Transverse colon (tissue), 4 donors: ENCODE data around the gene RNF212. TPM values are rescaled to one million over a fixed set of nuclear protein-coding genes. Genes with fewer than 3 reads are reported as not detected.

Source experiments
- DNase-seq: peaks from one replicate; pipeline ENCODE4 v3.0.0-alpha.2; 2019
- H3K27ac ChIP-seq, 4 donors: fragments of 200-600 bp; sonication (generic); 2 replicates each; pipeline ENCODE4 v1.5.1; 2016 to 2018; ENCODE audit warnings: inconsistent platforms in 4 of 4
- H3K27me3 ChIP-seq: fragments of 200-600 bp; sonication (generic); 2 replicates; pipeline ENCODE4 v1.5.1; 2017; ENCODE audit warnings: inconsistent platforms
- H3K36me3 ChIP-seq, 4 donors: fragments of 200-600 bp; sonication (generic); 2 replicates each; pipeline ENCODE4 v1.5.1; 2017 to 2019; ENCODE audit warnings: inconsistent platforms in 4 of 4
- H3K4me1 ChIP-seq, 4 donors: fragments of 200-600 bp; sonication (generic); 2 replicates each; pipeline ENCODE4 v1.5.1; 2017 to 2020; ENCODE audit warnings: inconsistent platforms in 4 of 4
- H3K4me3 ChIP-seq, 4 donors: fragments of 200-600 bp; sonication (generic); 1 replicate in 1 of 4; 2 replicates in 3 of 4; pipeline versions ENCODE4 v1.5.1 to v1.6.1; 2017 to 2019; ENCODE audit warnings: inconsistent platforms in 4 of 4
- H3K9me3 ChIP-seq, 2 donors: fragments of 200-600 bp; sonication (generic); 2 replicates each; pipeline ENCODE4 v1.5.1; 2017 to 2019; ENCODE audit warnings: inconsistent platforms in 2 of 2
- EP300 ChIP-seq: sonication (generic); formaldehyde crosslinking; IDR thresholded peaks from one replicate; pipeline ENCODE4 v1.6.1; 2017; ENCODE audit warnings: antibody characterized with exemption, low read depth
- POLR2A ChIP-seq: fragments of 450-650 bp; IDR thresholded peaks from one replicate; pipeline ENCODE4 v1.6.1; 2016; ENCODE audit warnings: antibody characterized with exemption, mild to moderate bottlenecking, moderate library complexity
- POLR2AphosphoS5 ChIP-seq, 3 donors: sonication (generic); formaldehyde crosslinking; IDR thresholded peaks; one replicate each; pipeline ENCODE4 v1.6.1; 2016; ENCODE audit warnings: antibody characterized with exemption in 3 of 3
- WGBS, 2 donors: methylation state at CpG; one replicate each; pipeline ENCODE4 v1.1.5; 2018; ENCODE audit warnings: low coverage in 1 of 2; 5-methylcytosine and 5-hydroxymethylcytosine counted together
- in situ Hi-C, 4 donors: fragments of 200-750 bp; cut with MboI; loops; one replicate each; pipeline versions ENCODE4 v1.15.0 to v1.15.1; 2017; ENCODE audit warnings: low sequenced_read_pairs in 3 of 4, low pct_ligation_motif_present in 1 of 4, low pct_unique_long_range_greater_than_20kb in 1 of 4
- intact Hi-C: fragments of 100-400 bp; cut with DNase I; formaldehyde crosslinking; loops from one replicate; pipeline ENCODE4 v1.15.1; 2023; ENCODE audit warnings: low total_unique reads
- total RNA-seq, 4 donors: library from RNA; depleted of rRNA; stranded (reverse); fragments of >200 nt; gene quantifications; one replicate each; pipeline ENCODE4 v1.1.0, GENCODE V29; 2016
- TF ChIP-seq, protein P1 (sequence below), 5 experiments: fragments of 200-600 bp in 3 of 5; fragments of 450-650 bp in 2 of 5; sonication (generic) in 3 of 5; IDR thresholded peaks; 1 replicate in 2 of 5; 2 replicates in 3 of 5; pipeline ENCODE4 v1.5.1; 2016 to 2017; ENCODE audit warnings: antibody characterized with exemption in 5 of 5, inconsistent platforms in 3 of 5, mild to moderate bottlenecking in 2 of 5, moderate library complexity in 1 of 5

RNF212 gene
- total RNA-seq, 4 donors from 2014 or later, result 2.5 to 9.1 TPM; not detected in 2

DNA sequence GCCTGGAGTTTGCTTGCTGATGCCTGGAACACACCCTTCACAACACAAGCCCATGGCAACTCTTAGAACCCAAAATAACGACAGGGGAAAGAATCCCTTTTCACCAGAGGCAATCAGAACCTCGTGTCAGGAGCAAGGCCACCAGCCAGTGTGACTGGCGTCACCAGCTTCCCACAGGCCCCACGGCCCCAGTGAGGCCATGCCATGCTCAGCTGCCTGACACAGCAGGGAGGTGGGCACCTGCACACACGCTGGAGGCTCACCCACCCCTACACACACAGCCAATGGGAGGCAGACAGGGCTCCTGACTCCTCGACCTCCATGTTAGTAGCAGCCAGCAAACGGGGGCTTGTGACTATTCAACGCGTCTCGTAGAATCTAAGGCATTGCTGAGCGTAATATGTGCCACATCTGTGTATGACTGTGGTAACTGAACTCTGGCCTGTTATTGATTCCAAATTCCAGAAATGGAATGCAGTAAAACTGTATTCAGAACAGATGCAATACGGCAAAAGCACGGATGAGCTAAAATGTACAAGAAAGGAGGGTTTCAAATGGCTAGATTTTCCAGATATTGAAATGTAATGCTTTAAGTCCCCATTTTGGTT, 28.5 kb downstream of the RNF212 start:
- no peak for TF ChIP-seq EP300
- no peak for TF ChIP-seq POLR2AphosphoS5 (IDR thresholded peaks at IDR 0.05)
- TF ChIP-seq, protein P1, sequence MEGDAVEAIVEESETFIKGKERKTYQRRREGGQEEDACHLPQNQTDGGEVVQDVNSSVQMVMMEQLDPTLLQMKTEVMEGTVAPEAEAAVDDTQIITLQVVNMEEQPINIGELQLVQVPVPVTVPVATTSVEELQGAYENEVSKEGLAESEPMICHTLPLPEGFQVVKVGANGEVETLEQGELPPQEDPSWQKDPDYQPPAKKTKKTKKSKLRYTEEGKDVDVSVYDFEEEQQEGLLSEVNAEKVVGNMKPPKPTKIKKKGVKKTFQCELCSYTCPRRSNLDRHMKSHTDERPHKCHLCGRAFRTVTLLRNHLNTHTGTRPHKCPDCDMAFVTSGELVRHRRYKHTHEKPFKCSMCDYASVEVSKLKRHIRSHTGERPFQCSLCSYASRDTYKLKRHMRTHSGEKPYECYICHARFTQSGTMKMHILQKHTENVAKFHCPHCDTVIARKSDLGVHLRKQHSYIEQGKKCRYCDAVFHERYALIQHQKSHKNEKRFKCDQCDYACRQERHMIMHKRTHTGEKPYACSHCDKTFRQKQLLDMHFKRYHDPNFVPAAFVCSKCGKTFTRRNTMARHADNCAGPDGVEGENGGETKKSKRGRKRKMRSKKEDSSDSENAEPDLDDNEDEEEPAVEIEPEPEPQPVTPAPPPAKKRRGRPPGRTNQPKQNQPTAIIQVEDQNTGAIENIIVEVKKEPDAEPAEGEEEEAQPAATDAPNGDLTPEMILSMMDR (IDR thresholded peaks at IDR 0.05), result no peak
- TF ChIP-seq POLR2A, result no peak
- Histone ChIP-seq H3K9me3 (peaks cover 0 to 3% of the 10 kb centered on the region in 2 donors), H3K36me3 (no peaks in the 10 kb centered on the region), H3K4me1 (peaks cover 0 to 7% (median 0%) of the 10 kb centered on the region in 4 donors), H3K27me3 (peaks cover 11% of the 10 kb centered on the region), H3K4me3 (no peak overlapping the region), H3K27ac (no peak overlapping the region)
- DNase-seq, result no peak
- WGBS, 2 donors, result 79 to 86% methylated on average over 6 to 10 of the region's 13 CpGs
- in situ Hi-C loops (no loop called here), intact Hi-C loops (no loop called here)

DNA sequence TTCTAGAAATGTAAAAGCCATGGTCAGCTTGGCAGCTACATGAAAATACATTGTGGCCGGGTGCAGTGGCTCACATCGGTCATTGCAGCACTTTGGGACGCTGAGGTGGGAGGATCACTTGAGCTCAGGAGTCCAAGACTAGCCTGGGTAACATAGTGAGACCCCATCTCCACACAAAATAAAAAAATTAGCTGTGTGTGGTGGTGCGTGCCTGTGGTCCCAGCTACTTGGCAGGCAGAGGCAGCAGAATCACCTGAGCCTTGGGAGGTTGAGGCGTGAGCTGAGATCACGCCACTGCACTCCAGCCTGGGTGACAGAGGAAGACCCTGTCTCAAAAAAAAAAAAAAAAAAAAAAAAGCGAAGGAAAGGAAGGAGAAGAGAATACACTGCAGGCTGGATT, 29.0 kb downstream of the RNF212 start:
- Histone ChIP-seq H3K27me3 (peaks cover 11% of the 10 kb centered on the region), H3K27ac (no peak overlapping the region), H3K36me3 (no peaks in the 10 kb centered on the region), H3K4me1 (peaks cover 0 to 7% (median 0%) of the 10 kb centered on the region in 4 donors), H3K4me3 (no peak overlapping the region), H3K9me3 (peaks cover 0 to 3% of the 10 kb centered on the region in 2 donors)
- 85% methylated on average over 7 of the region's 7 CpGs; no CpG with 5 or more reads in 1 of the 2 donors for WGBS, 2 donors
- no peak for DNase-seq
- intact Hi-C loops (no loop called here), in situ Hi-C loops (no loop called here)
- no peak for TF ChIP-seq EP300

DNA sequence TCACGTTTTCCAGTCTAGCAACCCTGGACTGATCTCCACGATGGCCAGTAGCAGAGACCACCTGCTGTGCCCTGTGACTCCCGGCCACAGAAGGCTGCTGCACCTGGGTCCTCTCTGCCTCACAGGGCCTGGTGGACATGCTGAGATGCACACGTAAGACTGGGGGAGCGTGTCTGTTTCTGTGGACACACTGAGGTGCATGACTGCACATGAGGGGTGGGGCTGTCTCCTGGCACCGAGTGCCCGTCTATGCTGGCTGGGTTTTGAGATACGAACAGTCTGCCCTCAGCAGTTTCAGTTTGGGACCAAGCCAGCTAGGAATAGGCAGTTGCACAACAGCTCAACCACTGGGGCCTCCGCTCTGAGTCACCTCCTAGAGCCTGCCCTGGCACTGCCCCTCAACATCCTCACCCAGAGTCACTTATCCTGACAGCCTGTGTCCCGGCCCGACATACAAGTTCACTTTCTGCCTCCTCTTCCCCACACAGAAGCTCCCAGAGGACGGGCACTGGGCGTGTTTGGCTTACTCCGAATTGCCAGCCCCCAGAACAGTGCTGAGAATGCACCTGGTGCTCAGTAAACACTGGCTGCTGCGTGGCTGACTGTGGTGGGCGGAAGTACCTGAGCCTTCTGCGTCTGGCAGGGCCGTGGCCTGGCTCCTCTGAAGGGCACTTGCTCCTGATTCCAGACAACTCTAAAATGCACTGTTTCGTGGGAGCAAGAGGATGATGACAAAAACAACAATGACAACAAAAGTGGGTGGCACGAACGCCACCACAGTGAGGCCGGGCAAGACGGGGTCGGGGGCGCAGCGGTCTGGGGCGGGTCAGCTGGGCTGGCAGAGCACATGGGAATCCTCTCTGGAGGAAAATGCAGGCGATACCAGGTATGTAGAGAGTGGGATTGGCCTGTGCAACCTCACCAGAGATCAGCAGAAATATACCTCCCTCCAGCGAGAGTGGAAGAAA, 30.9 kb downstream of the RNF212 start:
- H3K27ac ChIP-seq, result peak overlapping the region in 1 of 4 donors; percentile 42
- intact Hi-C loops, result no loop called here

GRCh38 chr4:1081689-1082040, 31.7 kb downstream of the RNF212 start:
- Histone ChIP-seq H3K4me1 (peaks cover 0 to 7% (median 0%) of the 10 kb centered on the region in 4 donors), H3K27ac (no peak overlapping the region), H3K9me3 (no peaks in the 10 kb centered on the region), H3K36me3 (no peaks in the 10 kb centered on the region), H3K27me3 (peaks cover 11% of the 10 kb centered on the region), H3K4me3 (no peak overlapping the region)
- DNase-seq, result no peak
- no peak for TF ChIP-seq EP300
- TF ChIP-seq, protein P1 (IDR thresholded peaks at IDR 0.05), result no peak
- TF ChIP-seq POLR2A, result no peak
- TF ChIP-seq POLR2AphosphoS5 (IDR thresholded peaks at IDR 0.05), result no peak
- intact Hi-C loops, result no loop called here
- 80 to 84% methylated on average over 5 to 8 of the region's 8 CpGs for WGBS, 2 donors
- in situ Hi-C loops, result no loop called here

More for the DNA sequence above, 30.9 kb downstream of the RNF212 start:
- TF ChIP-seq POLR2AphosphoS5 (IDR thresholded peaks at IDR 0.05) (no peak), EP300 (no peak), POLR2A (no peak)
- TF ChIP-seq, protein P1 (IDR thresholded peaks at IDR 0.05), result no peak
- Histone ChIP-seq H3K36me3 (no peaks in the 10 kb centered on the region), H3K4me3 (no peak overlapping the region), H3K9me3 (no peaks in the 10 kb centered on the region), H3K4me1 (peaks cover 0 to 7% (median 0%) of the 10 kb centered on the region in 4 donors), H3K27me3 (peaks cover 11% of the 10 kb centered on the region)
- WGBS, 2 donors, result 50 to 78% methylated on average over 8 to 29 of the region's 29 CpGs
- in situ Hi-C loops, result no loop called here
- DNase-seq, result peak; percentile 74
